ENCODE results near the gene GP1BB. TPM values are rescaled to one million over a fixed set of nuclear protein-coding genes. Genes with fewer than 3 reads are reported as not detected.

The GP1BB gene
- total and polyA plus RNA-seq, 10 of the 15 experiments (the other 5 are each of a cell fraction or from before 2014, with no cell fraction given): 0.05 to 0.28 (median 0.28) TPM; not detected in 7

DNA sequence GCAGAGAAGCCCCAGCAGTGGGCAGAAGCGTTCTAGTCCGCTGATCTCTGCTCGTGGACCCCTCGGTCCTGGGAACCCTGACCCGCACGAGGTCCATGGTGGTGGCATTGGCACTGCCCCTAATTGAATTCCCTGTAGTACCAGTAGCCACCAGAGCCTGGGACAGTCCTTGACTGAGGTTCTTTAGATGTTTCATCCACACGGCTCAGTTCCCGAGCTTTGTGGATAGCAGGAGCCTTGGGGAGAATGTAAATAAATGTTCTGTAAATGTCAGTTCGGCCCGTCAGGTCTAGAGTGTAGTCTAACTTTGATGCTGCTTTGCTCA, 48.4 kb upstream of the GP1BB start:
- H3K9ac ChIP-seq (ENCODE audit: control insufficient read depth, insufficient read depth, low read length): no peak overlapping the region
- H3K27ac ChIP-seq (ENCODE audit: control insufficient read depth, insufficient read depth): no peak overlapping the region
- POLR2A ChIA-PET: no interaction called here
- H2AFZ ChIP-seq (ENCODE audit: control insufficient read depth, low read depth, low read length): no peak overlapping the region
- ATAC-seq (no peak), DNase-seq (ENCODE audit: low read depth, low spot score) (no peak), FAIRE-seq (no peak)
- 12% methylated on average over 10 of the region's 10 CpGs for WGBS (ENCODE audit: insufficient coverage, insufficient replicate concordance, low lambda C conversion rate, missing lambda C conversion rate)
- CTCF ChIA-PET: no interaction called here
- H3K36me3 ChIP-seq (ENCODE audit: control insufficient read depth in 2 of 2, insufficient read depth in 2 of 2, low read length in 1 of 2): no peaks in the 10 kb centered on the region
- RAD21 ChIA-PET (ENCODE audit: unreplicated experiment): no interaction called here
- H3K4me1 ChIP-seq (ENCODE audit: control insufficient read depth, insufficient read depth, low read length): no peaks in the 10 kb centered on the region
- no peaks in the 10 kb centered on the region for H3K9me3 ChIP-seq (replicated peaks; ENCODE audit: control insufficient read depth, insufficient read depth, low read length)
- no peak overlapping the region for H3K4me2 ChIP-seq (ENCODE audit: control insufficient read depth, insufficient read depth)
- TF ChIP-seq IKZF1 (conservative IDR thresholded peaks at IDR 0.05) (no peak), STAT1 (conservative IDR thresholded peaks at IDR 0.05) (no peak), TCF12 (IDR thresholded peaks at IDR 0.05; ENCODE audit: low read depth, low read length) (no peak), KLF5 (IDR thresholded peaks at IDR 0.05; ENCODE audit: partially characterized antibody) (no peak), JUNB (IDR thresholded peaks at IDR 0.05) (no peak), CHD4 (IDR thresholded peaks at IDR 0.05) (no peak), RB1 (IDR thresholded peaks at IDR 0.05; ENCODE audit: borderline replicate concordance) (no peak), POU2F2 (IDR thresholded peaks at IDR 0.05; ENCODE audit: borderline replicate concordance, low read depth, low read length) (no peak), EGR1 (IDR thresholded peaks at IDR 0.05; ENCODE audit: borderline replicate concordance in 1 of 2, low read depth in 2 of 2, low read length in 2 of 2) (no peak), EZH2 (IDR thresholded peaks at IDR 0.05; ENCODE audit: borderline replicate concordance, control insufficient read depth, low read depth, low read length) (no peak), SUZ12 (IDR thresholded peaks at IDR 0.05; ENCODE audit: unreplicated experiment) (no peak), NR2F1 (conservative IDR thresholded peaks at IDR 0.05) (no peak), RFX5 (IDR thresholded peaks at IDR 0.05; ENCODE audit: low read depth, low read length) (no peak), TCF7 (IDR thresholded peaks at IDR 0.05; ENCODE audit: borderline replicate concordance) (no peak), MTA3 (IDR thresholded peaks at IDR 0.05; ENCODE audit: borderline replicate concordance, low read length) (no peak), TBL1XR1 (IDR thresholded peaks at IDR 0.05; ENCODE audit: low read depth, low read length) (no peak)
- TF ChIP-seq, protein P1, sequence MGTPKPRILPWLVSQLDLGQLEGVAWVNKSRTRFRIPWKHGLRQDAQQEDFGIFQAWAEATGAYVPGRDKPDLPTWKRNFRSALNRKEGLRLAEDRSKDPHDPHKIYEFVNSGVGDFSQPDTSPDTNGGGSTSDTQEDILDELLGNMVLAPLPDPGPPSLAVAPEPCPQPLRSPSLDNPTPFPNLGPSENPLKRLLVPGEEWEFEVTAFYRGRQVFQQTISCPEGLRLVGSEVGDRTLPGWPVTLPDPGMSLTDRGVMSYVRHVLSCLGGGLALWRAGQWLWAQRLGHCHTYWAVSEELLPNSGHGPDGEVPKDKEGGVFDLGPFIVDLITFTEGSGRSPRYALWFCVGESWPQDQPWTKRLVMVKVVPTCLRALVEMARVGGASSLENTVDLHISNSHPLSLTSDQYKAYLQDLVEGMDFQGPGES (IDR thresholded peaks at IDR 0.05): no peak
- TF ChIP-seq, protein P2, sequence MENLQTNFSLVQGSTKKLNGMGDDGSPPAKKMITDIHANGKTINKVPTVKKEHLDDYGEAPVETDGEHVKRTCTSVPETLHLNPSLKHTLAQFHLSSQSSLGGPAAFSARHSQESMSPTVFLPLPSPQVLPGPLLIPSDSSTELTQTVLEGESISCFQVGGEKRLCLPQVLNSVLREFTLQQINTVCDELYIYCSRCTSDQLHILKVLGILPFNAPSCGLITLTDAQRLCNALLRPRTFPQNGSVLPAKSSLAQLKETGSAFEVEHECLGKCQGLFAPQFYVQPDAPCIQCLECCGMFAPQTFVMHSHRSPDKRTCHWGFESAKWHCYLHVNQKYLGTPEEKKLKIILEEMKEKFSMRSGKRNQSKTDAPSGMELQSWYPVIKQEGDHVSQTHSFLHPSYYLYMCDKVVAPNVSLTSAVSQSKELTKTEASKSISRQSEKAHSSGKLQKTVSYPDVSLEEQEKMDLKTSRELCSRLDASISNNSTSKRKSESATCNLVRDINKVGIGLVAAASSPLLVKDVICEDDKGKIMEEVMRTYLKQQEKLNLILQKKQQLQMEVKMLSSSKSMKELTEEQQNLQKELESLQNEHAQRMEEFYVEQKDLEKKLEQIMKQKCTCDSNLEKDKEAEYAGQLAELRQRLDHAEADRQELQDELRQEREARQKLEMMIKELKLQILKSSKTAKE (IDR thresholded peaks at IDR 0.05; ENCODE audit: low read depth, poor library complexity, severe bottlenecking): no peak
- TF ChIP-seq, protein P3, sequence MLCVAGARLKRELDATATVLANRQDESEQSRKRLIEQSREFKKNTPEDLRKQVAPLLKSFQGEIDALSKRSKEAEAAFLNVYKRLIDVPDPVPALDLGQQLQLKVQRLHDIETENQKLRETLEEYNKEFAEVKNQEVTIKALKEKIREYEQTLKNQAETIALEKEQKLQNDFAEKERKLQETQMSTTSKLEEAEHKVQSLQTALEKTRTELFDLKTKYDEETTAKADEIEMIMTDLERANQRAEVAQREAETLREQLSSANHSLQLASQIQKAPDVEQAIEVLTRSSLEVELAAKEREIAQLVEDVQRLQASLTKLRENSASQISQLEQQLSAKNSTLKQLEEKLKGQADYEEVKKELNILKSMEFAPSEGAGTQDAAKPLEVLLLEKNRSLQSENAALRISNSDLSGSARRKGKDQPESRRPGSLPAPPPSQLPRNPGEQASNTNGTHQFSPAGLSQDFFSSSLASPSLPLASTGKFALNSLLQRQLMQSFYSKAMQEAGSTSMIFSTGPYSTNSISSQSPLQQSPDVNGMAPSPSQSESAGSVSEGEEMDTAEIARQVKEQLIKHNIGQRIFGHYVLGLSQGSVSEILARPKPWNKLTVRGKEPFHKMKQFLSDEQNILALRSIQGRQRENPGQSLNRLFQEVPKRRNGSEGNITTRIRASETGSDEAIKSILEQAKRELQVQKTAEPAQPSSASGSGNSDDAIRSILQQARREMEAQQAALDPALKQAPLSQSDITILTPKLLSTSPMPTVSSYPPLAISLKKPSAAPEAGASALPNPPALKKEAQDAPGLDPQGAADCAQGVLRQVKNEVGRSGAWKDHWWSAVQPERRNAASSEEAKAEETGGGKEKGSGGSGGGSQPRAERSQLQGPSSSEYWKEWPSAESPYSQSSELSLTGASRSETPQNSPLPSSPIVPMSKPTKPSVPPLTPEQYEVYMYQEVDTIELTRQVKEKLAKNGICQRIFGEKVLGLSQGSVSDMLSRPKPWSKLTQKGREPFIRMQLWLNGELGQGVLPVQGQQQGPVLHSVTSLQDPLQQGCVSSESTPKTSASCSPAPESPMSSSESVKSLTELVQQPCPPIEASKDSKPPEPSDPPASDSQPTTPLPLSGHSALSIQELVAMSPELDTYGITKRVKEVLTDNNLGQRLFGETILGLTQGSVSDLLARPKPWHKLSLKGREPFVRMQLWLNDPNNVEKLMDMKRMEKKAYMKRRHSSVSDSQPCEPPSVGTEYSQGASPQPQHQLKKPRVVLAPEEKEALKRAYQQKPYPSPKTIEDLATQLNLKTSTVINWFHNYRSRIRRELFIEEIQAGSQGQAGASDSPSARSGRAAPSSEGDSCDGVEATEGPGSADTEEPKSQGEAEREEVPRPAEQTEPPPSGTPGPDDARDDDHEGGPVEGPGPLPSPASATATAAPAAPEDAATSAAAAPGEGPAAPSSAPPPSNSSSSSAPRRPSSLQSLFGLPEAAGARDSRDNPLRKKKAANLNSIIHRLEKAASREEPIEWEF (IDR thresholded peaks at IDR 0.05; ENCODE audit: insufficient replicate concordance, low read depth, low read length): no peak
- no peaks in the 10 kb centered on the region for H3K79me2 ChIP-seq (ENCODE audit: control insufficient read depth, insufficient read depth, low read length)
- no peak overlapping the region for H3K4me3 ChIP-seq
- no TSS peak for BruUV-seq (replicated peaks)
- H3K27me3 ChIP-seq (replicated peaks in 1 of 2; ENCODE audit: control insufficient read depth in 2 of 2, insufficient read depth in 2 of 2, low read length in 1 of 2): no peaks in the 10 kb centered on the region
- intact Hi-C loops (cut with micrococcal nuclease; ENCODE audit: unreplicated experiment): no loop called here
- in situ Hi-C loops (cut with MboI): no loop called here
- H4K20me1 ChIP-seq (ENCODE audit: control insufficient read depth, insufficient read depth): no peaks in the 10 kb centered on the region
- SMC1A ChIA-PET (ENCODE audit: uncharacterized antibody, unreplicated experiment): no interaction called here
